Epithelial cell of alveolus of lung (primary cell): ENCODE results near the gene ZNF678. TPM values are rescaled to one million over a fixed set of nuclear protein-coding genes. Genes with fewer than 3 reads are reported as not detected.

ENCODE experiments used
- total RNA-seq: library from RNA; depleted of rRNA; stranded (reverse); fragments of >200 nt; gene quantifications from 2 replicates; pipeline ENCODE4 v1.2.1, GENCODE V29; 2015

The ZNF678 gene
- total RNA-seq = 2.8 and 9.7 TPM in 2 replicates

DNA sequence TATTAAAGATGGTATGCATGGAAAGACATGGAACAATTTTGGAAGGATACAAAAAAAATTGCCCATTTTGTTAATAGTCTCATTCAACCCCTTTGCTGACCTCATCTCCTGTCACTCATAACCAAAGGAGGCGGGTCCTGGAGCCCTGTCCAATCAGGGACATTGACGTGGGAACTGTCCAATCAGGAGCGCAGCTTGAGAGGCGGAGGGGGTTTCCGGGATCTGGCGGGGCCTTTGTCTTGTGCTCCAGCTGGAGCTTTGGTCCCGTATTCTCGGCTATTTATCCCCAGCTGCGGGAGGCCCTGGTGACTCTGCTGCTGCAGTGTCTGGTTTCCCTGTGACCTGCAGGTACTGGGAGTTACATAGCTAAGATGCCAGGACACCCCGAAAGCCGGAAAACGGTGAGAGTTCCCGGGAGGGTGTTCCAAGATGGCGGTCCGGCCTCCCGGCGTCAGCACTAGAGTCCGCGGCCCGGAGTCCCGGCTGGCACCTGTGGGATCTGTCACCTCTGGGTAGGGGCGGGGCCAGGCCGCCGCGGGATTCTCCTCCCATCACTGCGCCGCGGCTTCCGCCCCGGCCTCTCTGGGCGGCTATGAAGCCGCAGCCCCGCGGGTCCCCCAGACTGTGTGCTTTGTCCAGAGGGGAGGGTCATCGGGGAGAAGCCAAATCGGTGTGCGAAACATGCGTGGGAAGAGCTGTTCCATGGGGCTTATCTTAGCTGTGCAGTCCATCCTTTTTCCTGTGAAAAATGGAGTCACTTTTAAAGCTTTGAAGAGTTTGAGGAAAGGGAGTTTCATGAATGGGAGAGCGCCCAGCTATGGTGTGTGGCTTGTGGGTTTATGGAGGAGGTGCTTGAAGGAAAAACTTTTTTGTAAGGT lies at the start of gene ZNF678:
Gene ZNF678 (plus strand): TSS at position 233 of the 878 bp plus-strand sequence. CDS start 87,436 bp downstream, outside the sequence.

Other genes starting within 250 kb of the ZNF678 start
- 15.6 and 21.7 TPM in 2 replicates for gene CDC42BPA, start 245.1 kb upstream of the ZNF678 start, total RNA-seq
- 30.4 and 31.5 TPM in 2 replicates for gene JMJD4, start 171.7 kb downstream of the ZNF678 start, total RNA-seq
- gene SNAP47, start 171.9 kb downstream of the ZNF678 start, total RNA-seq = 39.2 and 50.5 TPM in 2 replicates